H54 (cell line): Measurements from ENCODE around the gene DPH5.
"Not testable (repeated sequence)": the region's sequence is repeated elsewhere in the genome, so short reads cannot be mapped to it uniquely, and the experiment has no call there.

Experiments
- DNase-seq: peaks from one replicate; pipeline ENCODE4 v3.0.0; 2011; ENCODE audit warnings: low spot score, mixed read lengths; ENCODE audit not compliant: insufficient read length
- FAIRE-seq: peaks from 3 replicates; lab custom pipeline; 2011; peaks lifted over from hg19 to GRCh38; lab: Jason Lieb, UNC
- POLR2A ChIP-seq: IDR thresholded peaks from 2 replicates; pipeline ENCODE4 v1.6.1; 2011; ENCODE audit warnings: low read depth, mild to moderate bottlenecking, low read length

Gene DPH5, protein sequence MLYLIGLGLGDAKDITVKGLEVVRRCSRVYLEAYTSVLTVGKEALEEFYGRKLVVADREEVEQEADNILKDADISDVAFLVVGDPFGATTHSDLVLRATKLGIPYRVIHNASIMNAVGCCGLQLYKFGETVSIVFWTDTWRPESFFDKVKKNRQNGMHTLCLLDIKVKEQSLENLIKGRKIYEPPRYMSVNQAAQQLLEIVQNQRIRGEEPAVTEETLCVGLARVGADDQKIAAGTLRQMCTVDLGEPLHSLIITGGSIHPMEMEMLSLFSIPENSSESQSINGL

DNA sequence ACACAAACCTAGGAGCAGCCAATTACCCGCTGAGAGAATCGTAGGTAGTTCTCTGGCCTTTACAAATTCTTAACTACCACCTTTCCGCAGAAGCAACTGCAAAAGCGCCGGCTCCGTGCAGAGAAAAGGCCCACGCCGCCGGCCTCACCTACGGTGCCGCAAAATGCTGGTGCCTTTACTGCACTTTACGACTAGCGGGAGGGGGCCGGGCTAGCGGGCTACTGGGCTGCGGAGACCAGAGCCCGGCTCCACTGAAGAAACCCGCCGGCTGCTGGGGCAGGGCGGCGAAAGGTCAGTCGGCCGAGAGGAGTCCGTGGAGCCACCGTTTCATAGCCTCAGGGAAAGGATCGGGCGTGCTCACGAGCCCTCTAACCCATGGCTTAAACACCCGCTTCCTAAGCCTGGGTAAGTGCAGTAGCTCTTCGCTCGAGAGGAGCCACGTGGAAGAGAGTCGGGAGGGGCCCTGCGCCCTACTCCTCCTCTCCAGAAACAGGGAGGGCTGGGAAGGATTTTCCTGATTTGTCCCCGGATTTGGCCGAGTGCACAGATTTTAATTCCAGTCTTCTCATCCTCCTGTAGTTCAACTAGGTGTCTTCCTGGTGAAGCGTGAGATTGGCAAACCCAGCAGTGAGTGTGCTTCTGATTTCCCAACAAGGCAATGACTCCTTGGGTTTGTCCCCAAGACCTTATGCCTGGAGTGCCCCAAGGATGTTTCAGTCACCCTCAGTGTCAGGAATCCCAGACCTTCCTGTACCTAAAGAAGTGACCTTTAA, at the start of gene DPH5:
Gene DPH5, minus strand, starts transcription at position 128 of the 773 bp plus-strand sequence. CDS start 341 bp downstream, outside the sequence.
- DNase-seq (peak; percentile 65), FAIRE-seq (peak; percentile 95)
- TF ChIP-seq POLR2A, result peak; percentile 84

GRCh38 chr1:101073836-101074235, 48.3 kb upstream of the DPH5 start:
- DNase-seq, result no peak
- no peak for FAIRE-seq
- no peak for TF ChIP-seq POLR2A

GRCh38 chr1:101071470-101071891, 45.9 kb upstream of the DPH5 start:
- TF ChIP-seq POLR2A, result no peak
- FAIRE-seq (peak; percentile 11), DNase-seq (no peak)

GRCh38 chr1:101069158-101069557, 43.6 kb upstream of the DPH5 start:
- FAIRE-seq (peak; percentile 6), DNase-seq (no peak)
- no peak for TF ChIP-seq POLR2A

- not testable (repeated sequence) for DNase-seq, FAIRE-seq
These were observed 41.4 kb upstream of the DPH5 start for GRCh38 chr1:101066937-101067335.

GRCh38 chr1:101066260-101066936, 40.8 kb upstream of the DPH5 start:
- DNase-seq (no peak), FAIRE-seq (no peak)
- TF ChIP-seq POLR2A, result no peak

- no peak for FAIRE-seq
- TF ChIP-seq POLR2A, result no peak
- DNase-seq, result no peak
These were observed 40.0 kb upstream of the DPH5 start for GRCh38 chr1:101065575-101065974.

DNA sequence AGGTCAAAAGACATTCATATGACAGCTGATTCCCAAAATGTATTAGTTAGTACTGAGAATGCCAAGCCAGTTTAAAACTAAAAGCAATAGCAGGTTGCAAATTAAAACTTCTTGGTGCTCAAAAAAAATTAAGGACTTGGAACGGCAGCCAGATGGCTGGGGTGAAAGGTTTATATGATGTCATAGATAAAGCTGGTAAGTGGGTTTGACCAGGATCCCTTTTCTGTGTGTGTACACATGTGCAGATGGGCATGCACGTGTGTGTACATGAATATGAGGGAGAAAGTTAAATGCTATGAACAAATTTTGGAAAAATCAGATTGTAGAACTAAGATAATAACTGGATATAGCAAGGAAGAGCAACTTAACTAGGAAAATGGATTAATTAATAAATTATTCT, 39.1 kb upstream of the DPH5 start:
- DNase-seq, result no peak
- FAIRE-seq, result no peak
- no peak for TF ChIP-seq POLR2A

DNA sequence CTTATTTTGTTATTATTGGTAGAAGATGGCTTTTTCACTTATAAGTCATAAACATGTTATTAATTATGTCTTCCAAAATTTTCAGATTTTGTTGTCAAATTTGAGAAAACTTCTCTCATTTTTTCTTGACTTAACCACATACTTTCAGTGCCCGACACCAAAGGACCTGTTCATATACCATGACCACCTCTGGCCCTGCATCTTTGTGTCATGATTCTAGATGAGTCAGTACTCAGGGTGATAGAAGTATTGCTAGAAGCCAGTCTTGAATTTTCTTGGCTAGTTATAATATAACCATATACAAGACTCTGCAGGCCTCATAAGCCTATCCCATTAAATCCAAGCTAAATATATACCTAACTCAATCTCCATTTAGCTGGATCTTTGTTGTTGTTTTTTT, 35.4 kb upstream of the DPH5 start:
- TF ChIP-seq POLR2A, result no peak
- no peak for FAIRE-seq
- no peak for DNase-seq

DNA sequence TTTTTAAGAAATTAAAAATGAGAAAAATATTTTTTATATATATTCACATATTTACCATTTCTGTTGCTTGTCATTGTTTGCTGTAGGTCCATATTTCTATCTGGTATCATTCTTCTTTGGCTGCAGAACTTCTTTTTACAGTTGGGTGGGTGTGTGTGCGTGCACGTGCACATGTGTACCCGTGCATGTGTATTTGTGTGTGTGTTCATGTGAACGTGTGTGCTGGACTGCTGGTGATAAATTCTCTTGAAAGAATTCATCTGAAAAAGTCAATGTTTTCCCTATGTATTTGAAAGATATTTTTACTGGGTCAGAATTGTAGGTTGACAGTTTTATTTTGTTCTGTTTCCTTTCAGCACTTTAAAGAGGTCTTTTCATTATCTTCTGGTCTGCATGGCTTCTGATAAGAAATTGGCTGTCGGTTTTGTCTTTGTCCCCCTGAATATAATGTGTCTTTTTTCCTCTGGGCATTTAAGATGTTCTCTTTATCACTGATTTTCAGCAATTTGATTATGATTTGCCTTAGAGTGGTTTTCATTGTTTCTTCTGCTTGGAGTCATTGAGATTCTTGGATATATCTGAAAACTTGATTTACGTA, 34.5 kb upstream of the DPH5 start:
- FAIRE-seq, result no peak
- no peak for TF ChIP-seq POLR2A
- DNase-seq, result no peak

DNA sequence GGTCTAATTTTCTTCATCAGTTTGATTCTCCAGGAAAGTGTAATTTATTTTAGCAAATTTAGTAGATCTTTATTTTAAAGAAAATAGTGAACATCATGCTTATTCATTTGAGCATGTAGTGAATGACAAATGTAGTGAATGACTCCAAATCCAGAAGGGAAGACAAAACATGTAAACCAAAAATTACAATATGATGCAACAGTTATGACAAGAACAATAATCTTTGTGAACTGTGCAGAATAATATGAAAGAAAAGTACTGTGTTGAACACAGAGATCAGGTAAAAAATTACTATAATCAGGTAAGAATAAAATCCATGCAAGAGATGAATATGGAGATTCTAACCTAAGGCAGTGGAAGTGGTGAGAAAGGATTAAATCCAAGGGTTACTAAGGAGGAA, 30.0 kb upstream of the DPH5 start:
- no peak for TF ChIP-seq POLR2A
- DNase-seq (no peak), FAIRE-seq (no peak)

- TF ChIP-seq POLR2A, result no peak
- DNase-seq (no peak), FAIRE-seq (no peak)
These were observed 26.4 kb upstream of the DPH5 start for GRCh38 chr1:101051688-101052638.

- no peak for TF ChIP-seq POLR2A
- DNase-seq, result no peak
- FAIRE-seq, result no peak
These were observed 25.3 kb upstream of the DPH5 start for GRCh38 chr1:101050869-101051268.
